Mucosa of rectum (tissue), 2 donors: Measurements from ENCODE around the gene ZNF827.

ENCODE experiments used
- H3K27ac ChIP-seq, 2 donors: one replicate each; pipeline ENCODE4 v1.7.0; 2013; ENCODE audit warnings: inconsistent platforms in 2 of 2, low read depth in 2 of 2, low read length in 2 of 2
- H3K27me3 ChIP-seq, 2 donors: one replicate each; pipeline ENCODE4 v1.7.0; 2013; ENCODE audit warnings: low read length in 2 of 2; ENCODE audit not compliant: control insufficient read depth in 2 of 2, insufficient read depth in 2 of 2
- H3K36me3 ChIP-seq, 2 donors: one replicate each; pipeline ENCODE4 v1.7.0; 2013; ENCODE audit warnings: low read length in 2 of 2; ENCODE audit not compliant: control insufficient read depth in 2 of 2, insufficient read depth in 2 of 2
- H3K4me1 ChIP-seq, 2 donors: one replicate each; pipeline ENCODE4 v1.7.0; 2013; ENCODE audit warnings: low read length in 2 of 2, mild to moderate bottlenecking in 1 of 2; ENCODE audit not compliant: control insufficient read depth in 2 of 2, insufficient read depth in 2 of 2
- H3K4me3 ChIP-seq, 2 donors: one replicate each; pipeline ENCODE4 v1.7.0; 2013; ENCODE audit warnings: low read length in 2 of 2
- H3K9ac ChIP-seq, 2 donors: one replicate each; pipeline ENCODE4 v1.7.0; 2013; ENCODE audit warnings: low read length in 2 of 2, low read depth in 1 of 2, mild to moderate bottlenecking in 1 of 2
- H3K9me3 ChIP-seq, 2 donors: one replicate each; pipeline ENCODE4 v1.7.0; 2013; ENCODE audit warnings: low read length in 2 of 2; ENCODE audit not compliant: control insufficient read depth in 2 of 2
- donor health status: healthy.
- donor health status: Normal muscosa, but diverticular disease.

Gene ZNF827

DNA sequence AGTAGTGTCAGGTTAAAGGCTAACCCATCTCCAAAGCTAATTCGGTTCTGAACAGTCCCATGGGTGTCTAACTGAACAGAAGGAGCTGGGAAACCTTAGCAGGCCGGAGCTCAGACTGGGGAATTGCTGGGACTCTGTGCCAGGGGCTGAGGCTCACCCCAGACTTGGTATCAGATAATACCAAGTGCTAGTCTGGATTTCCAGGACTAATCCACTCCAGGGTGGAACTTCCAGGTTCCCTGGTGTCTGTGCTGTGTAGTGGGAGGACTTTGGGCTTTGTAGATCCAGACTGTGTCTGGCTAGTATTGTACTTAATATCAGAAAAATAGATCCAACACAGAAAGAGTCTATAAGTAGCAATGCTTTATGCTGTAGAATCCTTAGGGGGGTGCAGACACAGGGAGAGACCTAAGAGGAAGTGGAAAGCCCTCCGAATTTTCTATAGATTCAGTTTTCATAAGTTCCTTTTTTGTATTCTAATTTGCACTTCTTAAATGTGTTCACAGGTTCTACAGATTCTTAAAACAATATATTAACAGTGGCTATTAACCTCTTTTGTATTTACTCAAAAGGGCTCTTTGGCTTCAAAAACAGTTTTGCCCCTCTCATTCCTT is 4.1 kb downstream of the ZNF827 start:
- Histone ChIP-seq H3K9me3 (no peaks in the 10 kb centered on the region), H3K27me3 (no peaks in the 10 kb centered on the region), H3K9ac (peak overlapping the region; percentile 20 to 47), H3K27ac (peak overlapping the region in 1 of 2 donors; percentile 54), H3K36me3 (no peaks in the 10 kb centered on the region), H3K4me1 (peaks cover 0 to 11% of the 10 kb centered on the region in 2 donors), H3K4me3 (no peak overlapping the region)

DNA sequence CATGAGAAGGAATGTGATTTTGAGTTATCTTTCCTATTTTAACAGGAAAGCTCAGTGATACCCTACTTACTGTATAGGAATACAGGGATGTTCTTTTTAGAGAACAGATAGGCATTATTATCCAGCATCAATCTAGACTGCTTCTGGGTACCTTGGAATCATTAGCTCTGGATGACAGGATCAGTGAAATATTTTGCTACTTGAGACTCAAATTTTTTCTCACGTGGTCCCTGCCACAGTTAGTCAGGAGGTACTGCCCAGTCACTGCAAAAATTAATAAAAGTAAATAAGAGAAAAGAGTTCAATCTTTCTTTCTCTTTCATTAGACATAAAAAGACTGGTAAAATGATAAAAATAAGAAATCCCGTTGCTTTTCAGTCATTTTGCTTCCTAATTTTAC is 5.5 kb downstream of the ZNF827 start:
- Histone ChIP-seq H3K36me3 (no peaks in the 10 kb centered on the region), H3K9me3 (no peaks in the 10 kb centered on the region), H3K4me1 (peaks cover 0 to 11% of the 10 kb centered on the region in 2 donors), H3K27ac (no peak overlapping the region), H3K4me3 (no peak overlapping the region), H3K27me3 (no peaks in the 10 kb centered on the region), H3K9ac (no peak overlapping the region)

DNA sequence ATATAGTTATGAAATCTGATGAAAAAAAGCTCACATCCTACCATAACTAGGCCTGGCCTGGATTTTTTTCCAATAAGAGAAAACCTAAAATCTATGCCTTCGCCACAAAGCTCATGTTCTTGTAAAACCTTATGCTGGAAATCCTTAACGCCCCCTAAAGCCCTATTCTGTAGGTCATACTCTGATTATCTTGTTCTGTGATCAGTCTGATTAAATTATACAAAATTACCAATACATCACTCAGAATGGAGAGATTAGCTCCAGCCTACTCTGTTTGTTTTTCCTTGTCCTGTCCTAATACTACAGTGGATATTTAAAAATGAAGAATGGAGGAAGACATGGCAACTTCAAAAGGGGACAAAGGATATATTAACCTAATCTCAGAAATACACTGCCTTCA is 7.2 kb downstream of the ZNF827 start:
- peaks cover 0 to 11% of the 10 kb centered on the region in 2 donors for H3K4me1 ChIP-seq
- no peak overlapping the region for H3K27ac ChIP-seq
- no peaks in the 10 kb centered on the region for H3K36me3 ChIP-seq
- H3K9ac ChIP-seq = no peak overlapping the region
- no peaks in the 10 kb centered on the region for H3K9me3 ChIP-seq
- H3K4me3 ChIP-seq = no peak overlapping the region
- H3K27me3 ChIP-seq = no peaks in the 10 kb centered on the region

DNA sequence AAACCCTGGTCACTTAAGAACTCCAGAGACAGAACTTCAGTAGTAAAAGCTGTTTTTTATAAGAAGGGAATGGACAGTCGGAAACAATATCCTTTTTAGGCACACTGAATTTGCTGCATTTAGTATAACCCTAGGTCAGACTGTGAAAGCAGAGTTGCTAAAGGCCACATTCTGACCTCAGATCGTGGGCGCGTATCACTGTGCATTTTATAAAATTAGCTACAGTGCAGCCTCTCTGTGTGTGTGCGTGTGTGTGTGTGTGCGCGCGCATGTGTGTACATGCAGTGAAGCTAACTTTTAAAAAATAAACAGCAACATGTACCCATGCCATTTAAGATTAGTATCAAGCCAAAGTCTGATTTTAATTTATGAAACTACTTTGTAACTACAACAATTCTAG is 8.0 kb downstream of the ZNF827 start:
- no peak overlapping the region for H3K9ac ChIP-seq
- H3K4me3 ChIP-seq = no peak overlapping the region
- peaks cover 0 to 7% of the 10 kb centered on the region in 2 donors for H3K4me1 ChIP-seq
- no peaks in the 10 kb centered on the region for H3K36me3 ChIP-seq
- H3K27ac ChIP-seq = no peak overlapping the region
- no peaks in the 10 kb centered on the region for H3K27me3 ChIP-seq
- H3K9me3 ChIP-seq = no peaks in the 10 kb centered on the region

DNA sequence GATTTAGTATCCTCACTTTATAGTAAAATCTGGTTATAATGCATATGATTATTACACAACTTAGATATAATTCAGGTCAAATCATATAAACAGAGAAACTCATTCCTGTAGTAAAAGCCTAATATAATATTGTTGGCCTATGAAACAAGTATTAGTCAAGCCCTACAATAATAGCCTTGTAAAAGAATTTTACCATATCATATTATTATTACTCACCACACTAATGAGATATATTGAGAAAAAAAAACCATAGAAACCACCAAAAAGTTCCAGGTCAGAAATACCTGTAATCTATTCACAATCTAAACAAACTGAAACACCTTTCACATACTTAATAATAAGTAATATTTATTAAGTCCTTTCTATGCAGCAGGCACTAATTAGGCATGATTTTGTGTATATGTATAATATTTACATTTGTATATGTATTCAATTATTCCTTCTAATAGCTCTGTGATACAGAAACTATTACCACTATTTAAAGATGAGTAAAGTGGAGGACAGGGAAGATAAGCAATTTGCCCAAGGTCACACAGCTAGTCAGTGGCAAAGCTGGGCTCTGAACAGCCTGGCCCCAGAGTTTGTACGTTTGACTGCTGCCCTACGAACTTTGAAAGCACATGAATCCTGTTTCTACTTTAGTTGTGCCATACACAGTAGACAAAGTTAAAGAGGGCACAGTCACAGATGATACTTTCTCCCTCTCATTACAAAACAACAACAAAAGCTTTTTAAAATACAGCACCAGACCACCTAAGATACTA is 9.0 kb downstream of the ZNF827 start:
- H3K27ac ChIP-seq = no peak overlapping the region
- no peak overlapping the region for H3K9ac ChIP-seq
- H3K9me3 ChIP-seq = no peaks in the 10 kb centered on the region
- peaks cover 0 to 5% of the 10 kb centered on the region in 2 donors for H3K4me1 ChIP-seq
- H3K36me3 ChIP-seq = no peaks in the 10 kb centered on the region
- H3K27me3 ChIP-seq = no peaks in the 10 kb centered on the region
- no peak overlapping the region for H3K4me3 ChIP-seq

DNA sequence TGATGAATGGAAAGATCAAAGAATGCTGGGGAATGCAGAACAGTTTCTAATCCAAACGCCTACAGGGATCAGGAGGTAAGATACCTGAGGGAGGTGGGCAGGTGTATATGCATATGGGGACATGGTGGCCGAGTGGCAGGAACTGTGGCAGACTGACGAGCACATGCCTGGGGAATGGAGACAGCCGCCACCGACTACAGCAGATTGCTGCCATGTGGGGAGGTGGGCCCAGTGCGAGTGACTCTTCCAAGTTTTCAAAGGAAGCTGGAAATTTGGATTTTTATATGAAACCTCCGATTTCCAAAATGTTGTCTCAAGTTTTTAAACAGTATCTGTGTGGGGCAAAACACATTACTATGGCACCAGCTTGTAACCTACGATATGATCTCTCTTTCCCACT is 9.9 kb downstream of the ZNF827 start:
- Histone ChIP-seq H3K9me3 (no peaks in the 10 kb centered on the region), H3K36me3 (no peaks in the 10 kb centered on the region), H3K27ac (no peak overlapping the region), H3K4me3 (no peak overlapping the region), H3K27me3 (no peaks in the 10 kb centered on the region), H3K4me1 (no peaks in the 10 kb centered on the region), H3K9ac (no peak overlapping the region)

DNA sequence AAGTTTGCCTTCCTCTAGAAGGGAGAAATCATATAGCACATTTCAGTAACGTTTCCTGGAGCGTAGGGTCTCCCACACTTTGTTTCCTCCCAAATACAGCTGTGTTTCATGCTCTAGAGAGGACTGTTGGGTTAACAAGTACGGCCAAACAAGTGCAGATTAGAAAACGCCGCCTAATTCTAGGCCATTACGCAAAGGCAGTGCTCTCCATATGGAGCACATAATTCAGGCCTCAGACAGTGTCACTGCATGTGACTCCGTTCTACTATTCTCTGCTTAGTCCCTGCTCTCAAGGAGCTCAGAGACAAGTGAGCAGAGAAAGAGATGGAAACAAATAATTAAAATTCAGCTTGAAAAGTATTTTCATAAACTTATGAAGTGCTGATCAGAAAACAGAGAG is 11.6 kb downstream of the ZNF827 start:
- H3K4me3 ChIP-seq = no peak overlapping the region
- H3K9ac ChIP-seq = no peak overlapping the region
- H3K36me3 ChIP-seq = no peaks in the 10 kb centered on the region
- H3K27ac ChIP-seq = no peak overlapping the region
- H3K9me3 ChIP-seq = no peaks in the 10 kb centered on the region
- no peaks in the 10 kb centered on the region for H3K27me3 ChIP-seq
- no peaks in the 10 kb centered on the region for H3K4me1 ChIP-seq

DNA sequence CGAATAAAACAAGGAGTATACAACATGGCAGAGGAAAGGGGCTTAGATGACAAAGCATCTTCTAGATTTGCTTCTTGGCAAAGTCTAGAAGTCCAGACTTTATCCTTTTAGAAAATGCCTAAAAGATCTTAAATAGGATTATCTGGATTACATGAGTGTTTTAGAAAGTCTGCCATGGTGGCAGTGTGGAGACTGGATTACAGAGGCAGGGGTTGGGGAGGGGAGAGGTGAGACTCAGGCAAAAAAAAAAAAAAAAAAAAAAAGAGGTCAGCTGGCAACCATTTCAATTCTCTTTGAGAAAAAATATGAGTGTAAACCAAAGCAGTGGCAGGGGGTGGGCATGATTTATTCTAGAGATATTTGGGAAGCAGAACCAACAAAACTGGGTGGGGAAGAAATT is 17.4 kb downstream of the ZNF827 start:
- H3K27ac ChIP-seq = no peak overlapping the region
- no peaks in the 10 kb centered on the region for H3K36me3 ChIP-seq
- no peak overlapping the region for H3K4me3 ChIP-seq

DNA sequence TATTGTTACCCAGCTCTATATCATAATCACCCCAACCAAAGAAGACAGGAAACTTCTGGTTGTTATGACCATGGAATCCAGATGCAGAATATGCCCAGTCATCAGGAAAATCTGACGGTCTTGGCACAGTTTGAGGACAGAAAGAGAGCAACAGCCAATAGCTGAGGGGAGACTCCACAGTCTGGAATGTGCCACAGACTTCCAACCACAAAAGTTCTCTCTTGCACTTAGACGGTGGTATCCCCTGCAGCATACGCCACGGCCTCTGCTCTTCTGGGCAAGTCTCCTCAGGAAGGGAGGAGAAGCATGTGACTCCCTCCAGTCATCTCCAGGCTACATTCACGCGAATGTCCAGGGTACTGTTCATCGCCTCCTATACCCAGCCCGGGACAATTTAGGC is 18.4 kb downstream of the ZNF827 start:
- H3K27ac ChIP-seq = no peak overlapping the region
- H3K9me3 ChIP-seq = no peaks in the 10 kb centered on the region
- H3K36me3 ChIP-seq = no peaks in the 10 kb centered on the region
- H3K9ac ChIP-seq = no peak overlapping the region
- H3K4me1 ChIP-seq = no peaks in the 10 kb centered on the region
- H3K27me3 ChIP-seq = no peaks in the 10 kb centered on the region
- H3K4me3 ChIP-seq = no peak overlapping the region

More for the DNA sequence above, 17.4 kb downstream of the ZNF827 start:
- Histone ChIP-seq H3K9ac (no peak overlapping the region), H3K9me3 (no peaks in the 10 kb centered on the region), H3K4me1 (no peaks in the 10 kb centered on the region), H3K27me3 (no peaks in the 10 kb centered on the region)

DNA sequence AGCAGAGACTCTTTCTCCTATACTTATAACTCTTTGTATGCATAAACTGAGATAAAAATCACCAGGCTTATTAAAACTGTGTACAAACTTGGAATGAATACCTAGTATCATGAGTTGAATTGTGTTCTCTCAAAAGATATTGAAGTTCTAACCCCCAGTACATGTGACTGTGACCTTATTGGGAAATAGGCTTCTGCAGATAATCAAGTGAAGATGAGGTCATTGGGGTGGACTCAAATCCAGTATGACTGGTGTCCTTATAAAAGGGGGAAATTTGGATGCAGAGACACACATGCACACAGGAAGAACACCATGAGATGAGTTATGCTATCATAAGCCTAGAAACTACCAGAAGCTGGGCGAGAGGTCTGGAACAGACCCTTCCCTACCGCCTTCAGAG is 26.2 kb downstream of the ZNF827 start:
- no peak overlapping the region for H3K4me3 ChIP-seq
- H3K36me3 ChIP-seq = no peaks in the 10 kb centered on the region
- peaks cover 3 to 4% of the 10 kb centered on the region in 2 donors for H3K4me1 ChIP-seq
- H3K27me3 ChIP-seq = no peaks in the 10 kb centered on the region
- no peak overlapping the region for H3K9ac ChIP-seq
- H3K27ac ChIP-seq = no peak overlapping the region
- no peaks in the 10 kb centered on the region for H3K9me3 ChIP-seq
